Neural progenitor cell (in vitro differentiated cells): Measurements from ENCODE around the gene COL7A1. TPM values are rescaled to one million over a fixed set of nuclear protein-coding genes. Genes with fewer than 3 reads are reported as not detected.
A peak's percentile ranks its signal among the peaks of the same experiment; 100 is the strongest.

Experiments
- DNase-seq: peaks from one replicate; pipeline ENCODE4 v3.0.0-alpha.2; 2016; ENCODE audit warnings: low spot score
- H2AFZ ChIP-seq: fragments of 200-600 bp; sonication (generic); replicated peaks from 2 replicates; pipeline ENCODE4 v1.6.1; 2016; ENCODE audit warnings: antibody characterized with exemption
- H3F3A ChIP-seq: fragments of 200-600 bp; sonication (generic); 2 replicates; pipeline ENCODE4 v1.6.1; 2016; ENCODE audit warnings: antibody characterized with exemption, low read depth
- H3K27ac ChIP-seq: fragments of 200-600 bp; sonication (generic); 2 replicates; pipeline ENCODE4 v1.5.1; 2016; ENCODE audit warnings: mild to moderate bottlenecking
- H3K27me3 ChIP-seq: fragments of 200-600 bp; sonication (generic); 2 replicates; pipeline ENCODE4 v1.6.1; 2016; ENCODE audit warnings: mild to moderate bottlenecking, moderate library complexity
- H3K36me3 ChIP-seq: fragments of 200-600 bp; sonication (generic); 2 replicates; pipeline ENCODE4 v1.5.1; 2016
- H3K4me1 ChIP-seq: fragments of 200-600 bp; sonication (generic); 2 replicates; pipeline ENCODE4 v1.6.1; 2016; ENCODE audit warnings: mixed run types
- H3K4me2 ChIP-seq: fragments of 200-600 bp; sonication (generic); 2 replicates; pipeline ENCODE4 v1.6.1; 2016
- H3K4me3 ChIP-seq: fragments of 200-600 bp; sonication (generic); 2 replicates; pipeline ENCODE4 v1.5.1; 2016
- H3K79me2 ChIP-seq: fragments of 200-600 bp; sonication (generic); 2 replicates; pipeline ENCODE4 v1.6.1; 2016; ENCODE audit warnings: low read depth
- H3K9ac ChIP-seq: fragments of 200-600 bp; sonication (generic); 2 replicates; pipeline ENCODE4 v1.6.1; 2016
- H3K9me3 ChIP-seq: fragments of 200-600 bp; sonication (generic); 2 replicates; pipeline ENCODE4 v1.5.1; 2016; ENCODE audit warnings: low read depth
- H4K20me1 ChIP-seq: fragments of 200-600 bp; sonication (generic); 2 replicates; pipeline ENCODE4 v1.6.1; 2016; ENCODE audit warnings: low read depth
- H3K27ac Mint-ChIP-seq: 3 replicates; pipeline ENCODE4 v1.8.0; 2021; ENCODE audit warnings: mixed read lengths
- H3K27me3 Mint-ChIP-seq: 2 replicates; pipeline ENCODE4 v1.8.0; 2022; ENCODE audit warnings: low read depth, mild to moderate bottlenecking, inconsistent platforms, moderate library complexity, mixed read lengths; ENCODE audit not compliant: insufficient read depth
- H3K36me3 Mint-ChIP-seq: 3 replicates; pipeline ENCODE4 v1.8.0; 2021; ENCODE audit warnings: mixed read lengths
- H3K4me1 Mint-ChIP-seq: 3 replicates; pipeline ENCODE4 v1.8.0; 2021; ENCODE audit warnings: mixed read lengths
- H3K4me3 Mint-ChIP-seq: 3 replicates; pipeline ENCODE4 v1.8.0; 2021; ENCODE audit warnings: mild to moderate bottlenecking, moderate library complexity, mixed read lengths
- H3K9me3 Mint-ChIP-seq: 3 replicates; pipeline ENCODE4 v1.8.0; 2020; ENCODE audit warnings: mixed read lengths
- CTCF ChIP-seq: fragments of 200-600 bp; sonication (generic); IDR thresholded peaks from 2 replicates; pipeline ENCODE4 v1.5.1; 2017; ENCODE audit warnings: antibody characterized with exemption, mild to moderate bottlenecking
- EZH2 ChIP-seq: fragments of 200-600 bp; sonication (generic); IDR thresholded peaks from 2 replicates; pipeline ENCODE4 v1.6.1; 2017; ENCODE audit warnings: antibody characterized with exemption, mild to moderate bottlenecking, moderate library complexity
- EZH2phosphoT487 ChIP-seq: fragments of 200-600 bp; sonication (generic); IDR thresholded peaks from 2 replicates; pipeline ENCODE4 v1.6.1; 2017; ENCODE audit warnings: antibody characterized with exemption
- total RNA-seq: library from RNA; depleted of rRNA; stranded (reverse); fragments of >200 nt; gene quantifications from 2 replicates; pipeline ENCODE4 v1.2.3, GENCODE V29; 2015; ENCODE audit warnings: low replicate concordance

Gene COL7A1
- total RNA-seq, 1 donor from 2014 or later: 3.0 TPM

GRCh38 chr3:48612309-48612708 lies 17.2 kb upstream of the COL7A1 start:
- Histone ChIP-seq H3F3A (peaks cover 22% of the 10 kb centered on the region), H3K4me3 (no peak overlapping the region), H3K79me2 (peaks cover 36% of the 10 kb centered on the region), H4K20me1 (peaks cover 8% of the 10 kb centered on the region), H2AFZ (no peak overlapping the region), H3K27me3 (no peaks in the 10 kb centered on the region), H3K4me2 (no peak overlapping the region), H3K36me3 (no peaks in the 10 kb centered on the region), H3K4me1 (peaks cover 13% of the 10 kb centered on the region), H3K9ac (no peak overlapping the region), H3K9me3 (no peaks in the 10 kb centered on the region), H3K27ac (no peak overlapping the region)
- H3K36me3 Mint-ChIP-seq: peaks cover 15% of the 10 kb centered on the region
- DNase-seq: no peak
- H3K27ac Mint-ChIP-seq: no peak overlapping the region
- H3K27me3 Mint-ChIP-seq: peaks cover 7% of the 10 kb centered on the region
- TF ChIP-seq CTCF (no peak), EZH2phosphoT487 (no peak), EZH2 (no peak)
- peaks cover 5% of the 10 kb centered on the region for H3K9me3 Mint-ChIP-seq
- H3K4me3 Mint-ChIP-seq: no peak overlapping the region
- peaks cover 12% of the 10 kb centered on the region for H3K4me1 Mint-ChIP-seq

GRCh38 chr3:48609088-48610005 lies 14.2 kb upstream of the COL7A1 start, which contains the start of gene UQCRC1:
UQCRC1 (minus strand) TSS chr3:48609646; CDS start chr3:48609620, 26 bp downstream.
- H3K79me2 ChIP-seq: peaks cover 53% of the 10 kb centered on the region
- no peaks in the 10 kb centered on the region for H3K9me3 ChIP-seq
- H3K4me2 ChIP-seq: peak within 1 kb of the TSS; percentile 99
- H3K27ac ChIP-seq: no peak within 1 kb of the TSS
- peaks cover 12% of the 10 kb centered on the region for H3K4me1 Mint-ChIP-seq
- peaks cover 22% of the 10 kb centered on the region for H3F3A ChIP-seq
- no peaks in the 10 kb centered on the region for H3K9me3 Mint-ChIP-seq
- H3K27ac Mint-ChIP-seq: peak within 1 kb of the TSS; percentile 93
- H3K27me3 Mint-ChIP-seq: peaks cover 6% of the 10 kb centered on the region
- peak within 1 kb of the TSS; percentile 79 for H3K9ac ChIP-seq
- H3K4me3 Mint-ChIP-seq: peak within 1 kb of the TSS; percentile 98
- TF ChIP-seq EZH2 (no peak), EZH2phosphoT487 (no peak), CTCF (peak; percentile 56)
- H3K4me1 ChIP-seq: peaks cover 13% of the 10 kb centered on the region
- H3K27me3 ChIP-seq: no peaks in the 10 kb centered on the region
- peak; percentile 98 for DNase-seq
- H3K4me3 ChIP-seq: peak within 1 kb of the TSS; percentile 86
- no peaks in the 10 kb centered on the region for H3K36me3 ChIP-seq
- peaks cover 21% of the 10 kb centered on the region for H3K36me3 Mint-ChIP-seq
- peak within 1 kb of the TSS; percentile 88 for H2AFZ ChIP-seq
- peaks cover 14% of the 10 kb centered on the region for H4K20me1 ChIP-seq

GRCh38 chr3:48607519-48607918 lies 12.4 kb upstream of the COL7A1 start:
- Histone ChIP-seq H3K4me1 (peaks cover 13% of the 10 kb centered on the region), H3K9ac (no peak overlapping the region), H3K4me2 (no peak overlapping the region), H3K36me3 (no peaks in the 10 kb centered on the region), H4K20me1 (peaks cover 14% of the 10 kb centered on the region), H2AFZ (no peak overlapping the region), H3K27ac (no peak overlapping the region), H3K79me2 (peaks cover 53% of the 10 kb centered on the region), H3K9me3 (no peaks in the 10 kb centered on the region), H3K27me3 (no peaks in the 10 kb centered on the region), H3K4me3 (no peak overlapping the region), H3F3A (peaks cover 22% of the 10 kb centered on the region)
- H3K9me3 Mint-ChIP-seq: no peaks in the 10 kb centered on the region
- TF ChIP-seq EZH2: no peak
- no peak for TF ChIP-seq EZH2phosphoT487
- no peak for TF ChIP-seq CTCF
- DNase-seq: no peak
- no peak overlapping the region for H3K27ac Mint-ChIP-seq
- peaks cover 12% of the 10 kb centered on the region for H3K4me1 Mint-ChIP-seq
- peak overlapping the region; percentile 98 for H3K4me3 Mint-ChIP-seq
- peaks cover 25% of the 10 kb centered on the region for H3K36me3 Mint-ChIP-seq
- peaks cover 2% of the 10 kb centered on the region for H3K27me3 Mint-ChIP-seq
